Vagina (tissue), 2 donors: ENCODE measurements around the gene VSIG10L.

Source experiments
- POLR2A ChIP-seq, 2 donors: fragments of 450-650 bp; IDR thresholded peaks; one replicate each; pipeline ENCODE4 v1.6.1; 2017; ENCODE audit warnings: antibody characterized with exemption in 2 of 2, mild to moderate bottlenecking in 2 of 2, moderate library complexity in 2 of 2
- POLR2AphosphoS5 ChIP-seq, 2 donors: sonication (generic); formaldehyde crosslinking; IDR thresholded peaks; one replicate each; pipeline ENCODE4 v1.9.0; 2017; ENCODE audit warnings: antibody characterized with exemption in 2 of 2, mild to moderate bottlenecking in 2 of 2, low read depth in 1 of 2; ENCODE audit not compliant: insufficient read depth in 1 of 2
- TF ChIP-seq, protein P1 (sequence below), 3 experiments: fragments of 450-650 bp in 2 of 3; fragments of 200-600 bp in 1 of 3; sonication (generic) in 1 of 3; IDR thresholded peaks; one replicate each; pipeline ENCODE4 v1.5.1; 2017 to 2019; ENCODE audit warnings: antibody characterized with exemption in 3 of 3, mild to moderate bottlenecking in 2 of 3, moderate library complexity in 2 of 3

DNA sequence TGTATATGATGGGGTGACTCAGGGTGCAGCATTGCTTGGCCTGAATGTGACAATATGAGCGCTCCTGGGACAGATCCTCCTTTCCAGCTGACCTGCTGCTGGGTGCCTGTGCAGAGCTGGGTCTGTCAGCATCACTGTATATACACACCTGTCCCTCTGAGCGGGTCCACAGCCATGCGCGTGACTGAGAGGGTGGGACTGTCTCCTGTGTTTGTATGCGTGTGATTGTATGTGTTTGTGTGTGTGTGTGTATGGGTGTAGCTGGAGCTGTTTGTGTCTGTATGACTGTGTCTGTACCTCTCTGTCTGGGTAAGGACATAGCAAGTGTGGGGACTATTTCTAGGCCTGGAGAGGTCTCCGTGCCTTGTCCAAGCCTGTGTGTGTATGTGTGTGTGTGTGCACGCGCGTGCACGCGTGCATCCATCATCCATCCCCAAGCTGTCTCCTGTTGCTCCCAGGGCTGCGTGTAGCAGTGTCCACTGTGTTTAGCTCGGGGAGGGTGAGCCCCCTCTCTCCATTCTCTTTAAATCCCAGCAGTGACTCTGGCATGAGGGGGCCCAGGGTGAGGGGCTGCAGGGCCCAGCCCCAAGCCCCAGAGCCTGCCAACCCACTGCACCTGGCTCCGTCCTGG is 22.2 kb downstream of the VSIG10L start:
- TF ChIP-seq, protein P1, sequence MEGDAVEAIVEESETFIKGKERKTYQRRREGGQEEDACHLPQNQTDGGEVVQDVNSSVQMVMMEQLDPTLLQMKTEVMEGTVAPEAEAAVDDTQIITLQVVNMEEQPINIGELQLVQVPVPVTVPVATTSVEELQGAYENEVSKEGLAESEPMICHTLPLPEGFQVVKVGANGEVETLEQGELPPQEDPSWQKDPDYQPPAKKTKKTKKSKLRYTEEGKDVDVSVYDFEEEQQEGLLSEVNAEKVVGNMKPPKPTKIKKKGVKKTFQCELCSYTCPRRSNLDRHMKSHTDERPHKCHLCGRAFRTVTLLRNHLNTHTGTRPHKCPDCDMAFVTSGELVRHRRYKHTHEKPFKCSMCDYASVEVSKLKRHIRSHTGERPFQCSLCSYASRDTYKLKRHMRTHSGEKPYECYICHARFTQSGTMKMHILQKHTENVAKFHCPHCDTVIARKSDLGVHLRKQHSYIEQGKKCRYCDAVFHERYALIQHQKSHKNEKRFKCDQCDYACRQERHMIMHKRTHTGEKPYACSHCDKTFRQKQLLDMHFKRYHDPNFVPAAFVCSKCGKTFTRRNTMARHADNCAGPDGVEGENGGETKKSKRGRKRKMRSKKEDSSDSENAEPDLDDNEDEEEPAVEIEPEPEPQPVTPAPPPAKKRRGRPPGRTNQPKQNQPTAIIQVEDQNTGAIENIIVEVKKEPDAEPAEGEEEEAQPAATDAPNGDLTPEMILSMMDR (IDR thresholded peaks at IDR 0.05) = no peak
- TF ChIP-seq POLR2A (IDR thresholded peaks at IDR 0.05) (no peak), POLR2AphosphoS5 (IDR thresholded peaks at IDR 0.05; ENCODE audit: insufficient read depth in 1 of 2, low read depth in 1 of 2) (no peak)
